HEK293 (cell line): ENCODE results near the gene ZNF692.

ENCODE experiments used
- CTCF ChIA-PET: fragments of 350-600 bp; formaldehyde crosslinking; extraction: SDS; loops from one replicate; lab custom pipeline; 2021; ENCODE audit warnings: antibody characterized with exemption; lab: Yijun Ruan, JAX
- POLR2A ChIA-PET: fragments of 300-600 bp; formaldehyde crosslinking; extraction: SDS; loops from one replicate; lab custom pipeline; 2020; ENCODE audit warnings: antibody characterized with exemption, inconsistent platforms; lab: Yijun Ruan, JAX
- H3K27ac ChIP-seq: fragments of 200-500 bp; sonication (Bioruptor generic); 2 replicates; pipeline ENCODE4 v1.5.1; 2014; ENCODE audit warnings: low read depth, low read length, control low read depth, inconsistent platforms; ENCODE audit errors: extremely low read depth
- H3K36me3 ChIP-seq, 2 experiments: fragments of 200-500 bp in 1 of 2; sonication (Bioruptor generic) in 1 of 2; 1 replicate in 1 of 2; 2 replicates in 1 of 2; pipeline ENCODE4 v1.5.1; 2014 to 2017; ENCODE audit warnings: inconsistent platforms in 2 of 2, low read length in 2 of 2; ENCODE audit not compliant: control insufficient read depth in 2 of 2, insufficient read depth in 1 of 2
- H3K4me1 ChIP-seq: fragments of 200-500 bp; sonication (Bioruptor generic); 2 replicates; pipeline ENCODE4 v1.5.1; 2014; ENCODE audit warnings: mild to moderate bottlenecking, low read length, inconsistent platforms; ENCODE audit not compliant: control insufficient read depth, insufficient read depth
- H3K4me3 ChIP-seq: 2 replicates; pipeline ENCODE4 v1.5.1; 2011; ENCODE audit warnings: low read depth, mild to moderate bottlenecking, control low read depth, low read length, moderate library complexity
- H3K9me3 ChIP-seq: fragments of 200-500 bp; sonication (Bioruptor generic); 2 replicates; pipeline ENCODE4 v1.5.1; 2014; ENCODE audit warnings: low read depth, low read length, inconsistent platforms; ENCODE audit not compliant: control insufficient read depth, insufficient read depth
- HOXC10 ChIP-seq: sonication (generic); formaldehyde crosslinking; IDR thresholded peaks from 2 replicates; pipeline ENCODE4 v1.8.1; 2023; ENCODE audit warnings: mild to moderate bottlenecking, missing genetic modification reagents
- INSM2 ChIP-seq: fragments of 450-650 bp; formaldehyde crosslinking; IDR thresholded peaks from 2 replicates; pipeline ENCODE4 v1.5.1; 2016; ENCODE audit warnings: missing biosample characterization, missing genetic modification characterization
- PRDM10 ChIP-seq: fragments of 450-650 bp; formaldehyde crosslinking; IDR thresholded peaks from 2 replicates; pipeline ENCODE4 v1.5.1; 2016; ENCODE audit warnings: missing biosample characterization, missing genetic modification characterization
- TCF7L2 ChIP-seq: IDR thresholded peaks from 2 replicates; pipeline ENCODE4 v1.6.1; 2011; ENCODE audit warnings: low read depth, mild to moderate bottlenecking, inconsistent platforms, low read length, moderate library complexity, borderline replicate concordance
- ZBTB11 ChIP-seq: fragments of 450-650 bp; formaldehyde crosslinking; conservative IDR thresholded peaks from 2 replicates; pipeline ENCODE4 v1.5.1; 2016; ENCODE audit warnings: low read depth, missing biosample characterization, missing genetic modification characterization
- ZNF174 ChIP-seq: fragments of 450-650 bp; formaldehyde crosslinking; IDR thresholded peaks from 2 replicates; pipeline ENCODE4 v1.5.0; 2017; ENCODE audit warnings: missing biosample characterization, mild to moderate bottlenecking, missing genetic modification characterization
- ZNF223 ChIP-seq: fragments of 450-650 bp; formaldehyde crosslinking; IDR thresholded peaks from 2 replicates; pipeline ENCODE4 v1.5.1; 2016; ENCODE audit warnings: missing biosample characterization, missing genetic modification characterization
- ZNF341 ChIP-seq: fragments of 450-650 bp; formaldehyde crosslinking; IDR thresholded peaks from 2 replicates; pipeline ENCODE4; 2016; ENCODE audit warnings: low read depth, missing biosample characterization, missing genetic modification characterization
- ZNF623 ChIP-seq: fragments of 450-650 bp; formaldehyde crosslinking; IDR thresholded peaks from 2 replicates; pipeline ENCODE4 v1.5.1; 2016; ENCODE audit warnings: missing biosample characterization, missing genetic modification characterization
- ZSCAN23 ChIP-seq: fragments of 450-650 bp; formaldehyde crosslinking; IDR thresholded peaks from 2 replicates; pipeline ENCODE4 v1.5.1; 2016; ENCODE audit warnings: missing biosample characterization, missing genetic modification characterization
- TF ChIP-seq, protein P1 (sequence below): fragments of 450-650 bp; formaldehyde crosslinking; IDR thresholded peaks from 2 replicates; pipeline ENCODE4 v1.5.1; 2016; ENCODE audit warnings: missing biosample characterization, missing genetic modification characterization
- TF ChIP-seq, protein P2 (sequence below): fragments of 450-650 bp; formaldehyde crosslinking; conservative IDR thresholded peaks from 2 replicates; pipeline ENCODE4 v1.5.1; 2016; ENCODE audit warnings: low read depth, missing biosample characterization, missing genetic modification characterization
- TF ChIP-seq, protein P3 (sequence below): fragments of 450-650 bp; formaldehyde crosslinking; IDR thresholded peaks from 2 replicates; pipeline ENCODE4 v1.5.1; 2016; ENCODE audit warnings: missing biosample characterization, missing genetic modification characterization

ZNF692 gene

GRCh38 chr1:248825909-248826760 is 32.8 kb downstream of the ZNF692 start, which contains the start of gene SH3BP5L (continued):
- TF ChIP-seq PRDM10 (no peak), ZNF174 (tag by site-specific recombination) (no peak), INSM2 (no peak), ZBTB11 (tag by site-specific recombination) (peak; percentile 85)
- TF ChIP-seq, all 188 proteins: peak for 16

- peak overlapping the region; percentile 61; the same call in 1 of the 2 replicates for H3K27ac ChIP-seq
- peak overlapping the region; percentile 65 for H3K4me3 ChIP-seq
- ChIA-PET POLR2A (interaction anchor here (0.9 to 3.0 kb wide), 4 partner anchors 11 to 47 kb away, joined by 3 to 19 read pairs (median 4); partner anchors contain the start of gene ZNF672), CTCF (no interaction called here)
- peaks cover 0 to 35% of the 10 kb centered on the region in 2 experiments; a peak in 1 of 3 replicates for H3K36me3 ChIP-seq
- TF ChIP-seq, protein P1, sequence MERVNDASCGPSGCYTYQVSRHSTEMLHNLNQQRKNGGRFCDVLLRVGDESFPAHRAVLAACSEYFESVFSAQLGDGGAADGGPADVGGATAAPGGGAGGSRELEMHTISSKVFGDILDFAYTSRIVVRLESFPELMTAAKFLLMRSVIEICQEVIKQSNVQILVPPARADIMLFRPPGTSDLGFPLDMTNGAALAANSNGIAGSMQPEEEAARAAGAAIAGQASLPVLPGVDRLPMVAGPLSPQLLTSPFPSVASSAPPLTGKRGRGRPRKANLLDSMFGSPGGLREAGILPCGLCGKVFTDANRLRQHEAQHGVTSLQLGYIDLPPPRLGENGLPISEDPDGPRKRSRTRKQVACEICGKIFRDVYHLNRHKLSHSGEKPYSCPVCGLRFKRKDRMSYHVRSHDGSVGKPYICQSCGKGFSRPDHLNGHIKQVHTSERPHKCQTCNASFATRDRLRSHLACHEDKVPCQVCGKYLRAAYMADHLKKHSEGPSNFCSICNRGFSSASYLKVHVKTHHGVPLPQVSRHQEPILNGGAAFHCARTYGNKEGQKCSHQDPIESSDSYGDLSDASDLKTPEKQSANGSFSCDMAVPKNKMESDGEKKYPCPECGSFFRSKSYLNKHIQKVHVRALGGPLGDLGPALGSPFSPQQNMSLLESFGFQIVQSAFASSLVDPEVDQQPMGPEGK (tag by site-specific recombination): peak; percentile 32; the same call in 1 of the 2 replicates
- TF ChIP-seq ZNF341 (peak; percentile 18; the same call in 1 of the 2 replicates), ZNF223 (tag by site-specific recombination) (no peak)
- H3K4me1 ChIP-seq: no peaks in the 10 kb centered on the region
- H3K9me3 ChIP-seq: no peaks in the 10 kb centered on the region
Measured at GRCh38 chr1:248825573-248825908, 33.3 kb downstream of the ZNF692 start.

GRCh38 chr1:248825136-248825535 is 33.7 kb downstream of the ZNF692 start:
- Histone ChIP-seq H3K27ac (no peak overlapping the region), H3K4me3 (peak overlapping the region; percentile 65), H3K9me3 (no peaks in the 10 kb centered on the region), H3K4me1 (no peaks in the 10 kb centered on the region), H3K36me3 (peaks cover 0 to 39% of the 10 kb centered on the region in 2 experiments; a peak in 1 of 3 replicates)
- ChIA-PET CTCF (no interaction called here), POLR2A (interaction anchor here (3.0 kb wide), 1 partner anchor 13 kb away, joined by 19 read pairs; the partner anchor contains the start of gene ZNF672)
- no peak for TF ChIP-seq ZSCAN23 (tag by site-specific recombination)
- TF ChIP-seq, protein P2, sequence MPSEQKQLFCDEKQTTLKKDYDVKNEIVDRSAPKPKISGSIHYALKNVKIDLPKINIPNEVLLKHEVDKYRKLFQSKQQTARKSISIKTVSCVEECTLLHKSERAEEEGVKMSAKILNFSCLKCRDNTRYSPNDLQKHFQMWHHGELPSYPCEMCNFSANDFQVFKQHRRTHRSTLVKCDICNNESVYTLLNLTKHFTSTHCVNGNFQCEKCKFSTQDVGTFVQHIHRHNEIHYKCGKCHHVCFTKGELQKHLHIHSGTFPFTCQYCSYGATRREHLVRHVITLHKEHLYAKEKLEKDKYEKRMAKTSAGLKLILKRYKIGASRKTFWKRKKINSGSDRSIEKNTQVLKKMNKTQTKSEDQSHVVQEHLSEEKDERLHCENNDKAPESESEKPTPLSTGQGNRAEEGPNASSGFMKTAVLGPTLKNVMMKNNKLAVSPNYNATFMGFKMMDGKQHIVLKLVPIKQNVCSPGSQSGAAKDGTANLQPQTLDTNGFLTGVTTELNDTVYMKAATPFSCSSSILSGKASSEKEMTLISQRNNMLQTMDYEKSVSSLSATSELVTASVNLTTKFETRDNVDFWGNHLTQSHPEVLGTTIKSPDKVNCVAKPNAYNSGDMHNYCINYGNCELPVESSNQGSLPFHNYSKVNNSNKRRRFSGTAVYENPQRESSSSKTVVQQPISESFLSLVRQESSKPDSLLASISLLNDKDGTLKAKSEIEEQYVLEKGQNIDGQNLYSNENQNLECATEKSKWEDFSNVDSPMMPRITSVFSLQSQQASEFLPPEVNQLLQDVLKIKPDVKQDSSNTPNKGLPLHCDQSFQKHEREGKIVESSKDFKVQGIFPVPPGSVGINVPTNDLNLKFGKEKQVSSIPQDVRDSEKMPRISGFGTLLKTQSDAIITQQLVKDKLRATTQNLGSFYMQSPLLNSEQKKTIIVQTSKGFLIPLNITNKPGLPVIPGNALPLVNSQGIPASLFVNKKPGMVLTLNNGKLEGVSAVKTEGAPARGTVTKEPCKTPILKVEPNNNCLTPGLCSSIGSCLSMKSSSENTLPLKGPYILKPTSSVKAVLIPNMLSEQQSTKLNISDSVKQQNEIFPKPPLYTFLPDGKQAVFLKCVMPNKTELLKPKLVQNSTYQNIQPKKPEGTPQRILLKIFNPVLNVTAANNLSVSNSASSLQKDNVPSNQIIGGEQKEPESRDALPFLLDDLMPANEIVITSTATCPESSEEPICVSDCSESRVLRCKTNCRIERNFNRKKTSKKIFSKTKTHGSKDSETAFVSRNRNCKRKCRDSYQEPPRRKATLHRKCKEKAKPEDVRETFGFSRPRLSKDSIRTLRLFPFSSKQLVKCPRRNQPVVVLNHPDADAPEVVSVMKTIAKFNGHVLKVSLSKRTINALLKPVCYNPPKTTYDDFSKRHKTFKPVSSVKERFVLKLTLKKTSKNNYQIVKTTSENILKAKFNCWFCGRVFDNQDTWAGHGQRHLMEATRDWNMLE (tag by site-specific recombination): no peak
- TF ChIP-seq, protein P3, sequence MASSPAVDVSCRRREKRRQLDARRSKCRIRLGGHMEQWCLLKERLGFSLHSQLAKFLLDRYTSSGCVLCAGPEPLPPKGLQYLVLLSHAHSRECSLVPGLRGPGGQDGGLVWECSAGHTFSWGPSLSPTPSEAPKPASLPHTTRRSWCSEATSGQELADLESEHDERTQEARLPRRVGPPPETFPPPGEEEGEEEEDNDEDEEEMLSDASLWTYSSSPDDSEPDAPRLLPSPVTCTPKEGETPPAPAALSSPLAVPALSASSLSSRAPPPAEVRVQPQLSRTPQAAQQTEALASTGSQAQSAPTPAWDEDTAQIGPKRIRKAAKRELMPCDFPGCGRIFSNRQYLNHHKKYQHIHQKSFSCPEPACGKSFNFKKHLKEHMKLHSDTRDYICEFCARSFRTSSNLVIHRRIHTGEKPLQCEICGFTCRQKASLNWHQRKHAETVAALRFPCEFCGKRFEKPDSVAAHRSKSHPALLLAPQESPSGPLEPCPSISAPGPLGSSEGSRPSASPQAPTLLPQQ (tag by site-specific recombination): no peak
- TF ChIP-seq ZNF623 (tag by site-specific recombination): no peak
- no peak for TF ChIP-seq TCF7L2
- TF ChIP-seq HOXC10 (CRISPR knock-in tag): no peak
